Erythroblast (primary cell): Measurements from ENCODE around the gene FSTL4.

Source experiments
- GATA1 ChIP-seq: IDR thresholded peaks from 2 replicates; pipeline ENCODE4 v1.6.1; 2011; ENCODE audit warnings: low read depth, mild to moderate bottlenecking, control low read depth, low read length, moderate library complexity
- POLR2A ChIP-seq: IDR thresholded peaks from 2 replicates; pipeline ENCODE4 v1.6.1; 2011; ENCODE audit warnings: mild to moderate bottlenecking, low read length

DNA sequence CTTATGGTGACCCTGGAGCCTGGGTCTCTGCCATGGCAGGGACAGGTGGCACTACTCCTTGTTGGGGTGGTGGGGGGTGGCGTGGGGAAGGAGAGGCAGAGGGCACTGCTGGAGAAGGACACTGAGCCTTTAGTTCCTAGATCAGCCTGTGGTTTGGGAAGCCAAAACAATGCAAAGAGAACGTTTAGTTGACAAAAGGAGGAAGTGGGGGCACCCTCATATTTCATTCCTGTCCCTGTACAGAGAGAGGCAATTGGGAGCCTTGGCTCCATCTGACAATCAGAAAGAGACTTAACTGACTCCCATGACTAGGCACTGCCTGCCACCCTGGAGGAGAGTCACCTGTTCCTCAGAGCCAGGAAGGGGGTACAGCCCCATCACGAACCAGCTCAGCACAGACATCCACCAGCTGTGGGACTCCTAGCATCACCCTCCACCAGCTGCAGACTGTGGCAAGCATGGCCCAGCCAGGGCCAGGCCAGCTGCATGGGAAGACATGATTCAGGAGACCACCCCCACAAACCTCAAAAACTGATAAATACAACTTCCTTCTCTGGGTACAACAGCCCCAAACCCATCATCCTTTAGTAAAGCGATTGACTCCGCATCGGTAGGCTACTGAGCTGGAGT, 303.1 kb downstream of the FSTL4 start:
- TF ChIP-seq POLR2A = no peak
- TF ChIP-seq GATA1 = no peak
